ENCODE results near the gene CHST8.

DNA sequence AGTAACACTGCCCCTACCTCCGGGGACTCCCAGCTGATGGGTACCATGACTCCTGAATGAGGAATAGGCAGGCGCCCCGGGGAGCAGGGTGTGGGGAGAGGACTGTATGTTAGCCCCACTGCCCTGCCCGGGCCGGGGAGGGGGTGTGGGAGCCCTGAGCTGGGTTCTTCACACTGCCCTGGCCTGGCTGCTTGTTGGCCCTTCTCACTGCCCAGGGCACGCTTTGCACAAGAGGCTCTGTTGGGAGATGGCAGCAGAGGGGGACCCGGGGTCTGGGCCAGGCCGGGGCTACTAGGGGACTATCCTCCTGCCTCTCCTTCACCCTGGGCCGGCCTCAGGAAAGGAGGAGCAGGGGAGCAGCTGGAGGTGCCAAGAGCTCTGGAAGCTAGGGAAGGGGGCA lies 155.6 kb downstream of the CHST8 start:
- TF ChIP-seq, protein P1, sequence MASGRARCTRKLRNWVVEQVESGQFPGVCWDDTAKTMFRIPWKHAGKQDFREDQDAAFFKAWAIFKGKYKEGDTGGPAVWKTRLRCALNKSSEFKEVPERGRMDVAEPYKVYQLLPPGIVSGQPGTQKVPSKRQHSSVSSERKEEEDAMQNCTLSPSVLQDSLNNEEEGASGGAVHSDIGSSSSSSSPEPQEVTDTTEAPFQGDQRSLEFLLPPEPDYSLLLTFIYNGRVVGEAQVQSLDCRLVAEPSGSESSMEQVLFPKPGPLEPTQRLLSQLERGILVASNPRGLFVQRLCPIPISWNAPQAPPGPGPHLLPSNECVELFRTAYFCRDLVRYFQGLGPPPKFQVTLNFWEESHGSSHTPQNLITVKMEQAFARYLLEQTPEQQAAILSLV (CRISPR knock-in tag; IDR thresholded peaks at IDR 0.05; ENCODE audit: borderline replicate concordance), result no peak
- no peak for TF ChIP-seq POLR2G (IDR thresholded peaks at IDR 0.05; ENCODE audit: low read depth, low read length)
- no peak for TF ChIP-seq NPAS2 (CRISPR knock-in tag; IDR thresholded peaks at IDR 0.05; ENCODE audit: borderline replicate concordance)
- no peak for TF ChIP-seq FOXA3 (CRISPR knock-in tag; IDR thresholded peaks at IDR 0.05)
- TF ChIP-seq ZFP36 (IDR thresholded peaks at IDR 0.05; ENCODE audit: borderline replicate concordance, low read depth, low read length, partially characterized antibody), result no peak
- TF ChIP-seq DPF2 (CRISPR knock-in tag; IDR thresholded peaks at IDR 0.05; ENCODE audit: borderline replicate concordance, low read depth), result no peak
- TF ChIP-seq CTCF (CRISPR knock-in tag; IDR thresholded peaks at IDR 0.05), result no peak
- no peak for TF ChIP-seq ZBTB7A (CRISPR knock-in tag; IDR thresholded peaks at IDR 0.05)
- no peak for TF ChIP-seq JUND (CRISPR knock-in tag; IDR thresholded peaks at IDR 0.05)
- TF ChIP-seq, protein P2, sequence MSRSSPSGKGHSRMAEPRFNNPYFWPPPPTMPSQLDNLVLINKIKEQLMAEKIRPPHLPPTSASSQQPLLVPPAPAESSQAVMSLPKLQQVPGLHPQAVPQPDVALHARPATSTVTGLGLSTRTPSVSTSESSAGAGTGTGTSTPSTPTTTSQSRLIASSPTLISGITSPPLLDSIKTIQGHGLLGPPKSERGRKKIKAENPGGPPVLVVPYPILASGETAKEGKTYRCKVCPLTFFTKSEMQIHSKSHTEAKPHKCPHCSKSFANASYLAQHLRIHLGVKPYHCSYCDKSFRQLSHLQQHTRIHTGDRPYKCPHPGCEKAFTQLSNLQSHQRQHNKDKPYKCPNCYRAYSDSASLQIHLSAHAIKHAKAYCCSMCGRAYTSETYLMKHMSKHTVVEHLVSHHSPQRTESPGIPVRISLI (CRISPR knock-in tag; IDR thresholded peaks at IDR 0.05; ENCODE audit: borderline replicate concordance), result no peak
- TF ChIP-seq EZH2 (conservative IDR thresholded peaks at IDR 0.05; ENCODE audit: low read depth, low read length), result no peak

Measured in HepG2 (cell line).